DOHH2 (cell line): Measurements from ENCODE around the gene CNGA1.

Source experiments
- H3F3A ChIP-seq: fragments of 200-600 bp; sonication (generic), shearing (Covaris generic); 2 replicates; pipeline ENCODE4 v1.6.0; 2016; ENCODE audit warnings: antibody characterized with exemption, mild to moderate bottlenecking; ENCODE audit not compliant: control insufficient read depth, insufficient read depth
- H3K27ac ChIP-seq: fragments of 200-600 bp; sonication (generic); 2 replicates; pipeline ENCODE4 v1.5.1; 2014; ENCODE audit warnings: low read depth, mild to moderate bottlenecking, low read length, moderate library complexity
- H3K27me3 ChIP-seq: fragments of 200-600 bp; sonication (generic); 2 replicates; pipeline ENCODE4 v1.6.1; 2014; ENCODE audit warnings: mild to moderate bottlenecking, low read length, mixed read lengths; ENCODE audit not compliant: control insufficient read depth
- H3K36me3 ChIP-seq: fragments of 200-600 bp; sonication (generic); 2 replicates; pipeline ENCODE4 v1.6.1; 2014; ENCODE audit warnings: mild to moderate bottlenecking, low read length, moderate library complexity, mixed read lengths; ENCODE audit not compliant: control insufficient read depth
- H3K4me1 ChIP-seq: fragments of 200-600 bp; sonication (generic); 2 replicates; pipeline ENCODE4 v1.6.1; 2014; ENCODE audit warnings: mild to moderate bottlenecking, low read length, mixed read lengths; ENCODE audit not compliant: control insufficient read depth
- H3K4me2 ChIP-seq: fragments of 200-600 bp; sonication (generic); 2 replicates; pipeline ENCODE4 v1.6.0; 2014; ENCODE audit warnings: mild to moderate bottlenecking, low read length, moderate library complexity
- H3K4me3 ChIP-seq: fragments of 200-600 bp; sonication (generic); 2 replicates; pipeline ENCODE4 v1.5.1; 2014; ENCODE audit warnings: mild to moderate bottlenecking, low read length, mixed read lengths
- H3K79me2 ChIP-seq: fragments of 200-600 bp; sonication (generic); 2 replicates; pipeline ENCODE4 v1.6.1; 2014; ENCODE audit warnings: mild to moderate bottlenecking, low read length, mixed read lengths; ENCODE audit not compliant: control insufficient read depth
- H3K9me2 ChIP-seq: fragments of 200-600 bp; sonication (generic); replicated peaks from 2 replicates; pipeline ENCODE4 v1.6.1; 2014; ENCODE audit warnings: mild to moderate bottlenecking, low read length, mixed read lengths; ENCODE audit not compliant: control insufficient read depth
- H3K9me3 ChIP-seq: fragments of 200-600 bp; sonication (generic); 2 replicates; pipeline ENCODE4 v1.6.1; 2014; ENCODE audit warnings: antibody characterized with exemption, low read length, mixed read lengths; ENCODE audit not compliant: control insufficient read depth, insufficient read depth
- H4K20me1 ChIP-seq: fragments of 200-600 bp; sonication (generic); 2 replicates; pipeline ENCODE4 v1.6.0; 2014; ENCODE audit warnings: low read depth, mild to moderate bottlenecking, antibody characterized with exemption, low read length, moderate library complexity; ENCODE audit not compliant: control insufficient read depth, insufficient read depth
- EZH2phosphoT487 ChIP-seq: fragments of 200-600 bp; sonication (generic); IDR thresholded peaks from 2 replicates; pipeline ENCODE4 v1.6.1; 2017; ENCODE audit warnings: borderline replicate concordance, mild to moderate bottlenecking, antibody characterized with exemption, low read length, moderate library complexity, mixed read lengths
- TF ChIP-seq, protein P1 (sequence below): fragments of 200-600 bp; sonication (generic); IDR thresholded peaks from one replicate; pipeline ENCODE4 v1.5.1; 2014; ENCODE audit warnings: antibody characterized with exemption, mild to moderate bottlenecking, low read depth, low read length; ENCODE audit not compliant: poor library complexity, severe bottlenecking

CNGA1 gene

DNA sequence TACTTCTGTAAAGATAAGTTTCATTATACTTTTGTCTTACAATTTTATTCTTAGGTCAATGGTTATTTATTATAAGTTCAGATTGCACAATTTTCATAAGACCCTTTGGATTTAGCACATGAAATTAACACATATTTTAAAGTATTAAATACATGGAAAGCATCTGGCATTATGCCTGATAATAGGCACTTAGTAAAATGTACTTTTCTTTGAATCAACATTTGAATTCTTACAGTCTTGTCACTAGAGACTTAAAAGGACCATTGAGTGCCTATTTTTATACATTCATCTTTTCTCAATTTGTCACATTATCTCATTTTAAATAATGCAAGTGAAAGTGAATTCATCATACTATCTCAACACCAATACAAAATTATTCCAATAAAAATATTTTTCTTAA lies 23.1 kb upstream of the CNGA1 start:
- no peak overlapping the region for H3K4me2 ChIP-seq
- peaks cover 3% of the 10 kb centered on the region; the same call in 1 of the 2 replicates for H3K36me3 ChIP-seq
- H4K20me1 ChIP-seq = no peaks in the 10 kb centered on the region
- no peaks in the 10 kb centered on the region for H3K9me2 ChIP-seq
- H3K4me1 ChIP-seq = peaks cover 90% of the 10 kb centered on the region
- TF ChIP-seq, protein P1, sequence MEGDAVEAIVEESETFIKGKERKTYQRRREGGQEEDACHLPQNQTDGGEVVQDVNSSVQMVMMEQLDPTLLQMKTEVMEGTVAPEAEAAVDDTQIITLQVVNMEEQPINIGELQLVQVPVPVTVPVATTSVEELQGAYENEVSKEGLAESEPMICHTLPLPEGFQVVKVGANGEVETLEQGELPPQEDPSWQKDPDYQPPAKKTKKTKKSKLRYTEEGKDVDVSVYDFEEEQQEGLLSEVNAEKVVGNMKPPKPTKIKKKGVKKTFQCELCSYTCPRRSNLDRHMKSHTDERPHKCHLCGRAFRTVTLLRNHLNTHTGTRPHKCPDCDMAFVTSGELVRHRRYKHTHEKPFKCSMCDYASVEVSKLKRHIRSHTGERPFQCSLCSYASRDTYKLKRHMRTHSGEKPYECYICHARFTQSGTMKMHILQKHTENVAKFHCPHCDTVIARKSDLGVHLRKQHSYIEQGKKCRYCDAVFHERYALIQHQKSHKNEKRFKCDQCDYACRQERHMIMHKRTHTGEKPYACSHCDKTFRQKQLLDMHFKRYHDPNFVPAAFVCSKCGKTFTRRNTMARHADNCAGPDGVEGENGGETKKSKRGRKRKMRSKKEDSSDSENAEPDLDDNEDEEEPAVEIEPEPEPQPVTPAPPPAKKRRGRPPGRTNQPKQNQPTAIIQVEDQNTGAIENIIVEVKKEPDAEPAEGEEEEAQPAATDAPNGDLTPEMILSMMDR = no peak
- TF ChIP-seq EZH2phosphoT487 = no peak
- H3K9me3 ChIP-seq = no peaks in the 10 kb centered on the region
- H3K27me3 ChIP-seq = no peaks in the 10 kb centered on the region
- H3K4me3 ChIP-seq = no peak overlapping the region
- H3F3A ChIP-seq = peaks cover 33% of the 10 kb centered on the region
- H3K27ac ChIP-seq = no peak overlapping the region
- no peaks in the 10 kb centered on the region for H3K79me2 ChIP-seq

DNA sequence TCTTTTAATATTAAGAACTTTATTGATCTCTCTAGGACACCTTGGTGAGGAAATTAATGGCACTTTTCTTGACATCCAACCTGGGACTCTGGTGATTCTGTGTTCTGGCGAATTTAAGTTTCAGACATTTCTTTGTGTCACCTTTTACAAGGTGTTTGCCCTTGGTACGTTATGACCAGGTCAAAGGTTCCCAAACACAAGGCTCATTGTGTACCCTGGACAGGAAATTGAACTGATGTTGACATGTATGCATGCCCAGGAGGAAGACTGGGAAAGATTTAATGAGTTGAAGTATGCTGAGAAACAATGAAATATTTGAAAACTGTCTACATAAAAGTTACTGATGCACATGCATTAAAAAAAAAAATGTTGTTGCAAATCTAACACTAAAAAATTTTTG lies 22.2 kb upstream of the CNGA1 start:
- Histone ChIP-seq H3K27me3 (no peaks in the 10 kb centered on the region), H3K79me2 (no peaks in the 10 kb centered on the region), H4K20me1 (no peaks in the 10 kb centered on the region), H3K36me3 (peaks cover 3% of the 10 kb centered on the region; the same call in 1 of the 2 replicates), H3F3A (peaks cover 31% of the 10 kb centered on the region), H3K9me3 (no peaks in the 10 kb centered on the region), H3K4me1 (peaks cover 90% of the 10 kb centered on the region), H3K4me3 (no peak overlapping the region), H3K27ac (no peak overlapping the region), H3K4me2 (no peak overlapping the region), H3K9me2 (no peaks in the 10 kb centered on the region)
- TF ChIP-seq, protein P1 = no peak
- no peak for TF ChIP-seq EZH2phosphoT487

DNA sequence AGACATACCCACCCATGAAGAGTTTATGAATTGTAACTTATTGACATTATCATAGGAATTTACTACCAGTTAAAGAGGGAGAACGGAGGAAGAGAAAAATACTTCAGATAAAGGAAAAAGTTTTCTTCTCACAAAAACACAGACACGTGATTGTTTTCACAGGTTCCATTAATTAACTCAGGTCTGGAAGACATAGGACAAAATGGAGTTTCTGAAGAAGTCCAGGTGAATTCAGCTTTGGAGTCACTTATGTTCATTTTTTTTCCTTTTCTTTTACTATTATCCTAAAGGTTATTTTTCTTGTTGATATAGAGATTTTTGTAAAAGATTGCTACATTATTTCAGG lies 20.6 kb upstream of the CNGA1 start:
- H3K4me1 ChIP-seq = peaks cover 90% of the 10 kb centered on the region
- no peak for TF ChIP-seq EZH2phosphoT487
- TF ChIP-seq, protein P1 = no peak
- H3K36me3 ChIP-seq = peaks cover 3% of the 10 kb centered on the region; the same call in 1 of the 2 replicates
- H4K20me1 ChIP-seq = no peaks in the 10 kb centered on the region
- H3F3A ChIP-seq = peaks cover 24% of the 10 kb centered on the region
- H3K4me2 ChIP-seq = peak overlapping the region; percentile 81
- no peaks in the 10 kb centered on the region for H3K79me2 ChIP-seq
- no peaks in the 10 kb centered on the region for H3K9me2 ChIP-seq
- H3K9me3 ChIP-seq = no peaks in the 10 kb centered on the region
- peak overlapping the region; percentile 56 for H3K4me3 ChIP-seq
- peak overlapping the region; percentile 85 for H3K27ac ChIP-seq
- H3K27me3 ChIP-seq = no peaks in the 10 kb centered on the region
